HG03565 (cell line): ENCODE data around the gene S100A13.
"Not testable (repeated sequence)": the region's sequence is repeated elsewhere in the genome, so short reads cannot be mapped to it uniquely, and the experiment has no call there.

Experiments
- ATAC-seq: cut with Tn5 transposase; IDR thresholded peaks from one replicate; pipeline ENCODE4 v1.9.1; 2021; ENCODE audit warnings: mild to moderate bottlenecking, moderate library complexity; ENCODE audit not compliant: unreplicated experiment

Gene S100A13

GRCh38 chr1:153649137-153649862 is 22.0 kb upstream of the S100A13 start:
- ATAC-seq: no peak

GRCh38 chr1:153648000-153648643 is 20.8 kb upstream of the S100A13 start:
- ATAC-seq: no peak

DNA sequence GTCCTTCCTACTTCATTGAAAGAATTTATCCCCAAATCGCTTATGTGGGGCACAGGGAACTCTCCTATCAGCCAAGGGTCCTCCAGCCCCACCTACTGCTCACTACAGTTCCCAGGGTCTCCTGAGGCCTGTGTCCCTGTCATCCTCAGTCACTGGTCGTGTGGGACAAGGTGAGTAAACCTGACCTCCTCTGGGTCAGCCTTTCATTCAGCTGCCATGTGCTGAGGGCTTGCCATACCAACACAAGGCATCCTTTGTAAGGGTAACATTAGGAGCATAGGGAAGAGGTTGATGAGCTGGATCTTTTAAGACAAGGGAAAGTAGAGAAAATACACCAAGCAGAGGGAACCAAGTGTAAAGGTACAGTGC is 20.0 kb upstream of the S100A13 start:
- no peak for ATAC-seq

DNA sequence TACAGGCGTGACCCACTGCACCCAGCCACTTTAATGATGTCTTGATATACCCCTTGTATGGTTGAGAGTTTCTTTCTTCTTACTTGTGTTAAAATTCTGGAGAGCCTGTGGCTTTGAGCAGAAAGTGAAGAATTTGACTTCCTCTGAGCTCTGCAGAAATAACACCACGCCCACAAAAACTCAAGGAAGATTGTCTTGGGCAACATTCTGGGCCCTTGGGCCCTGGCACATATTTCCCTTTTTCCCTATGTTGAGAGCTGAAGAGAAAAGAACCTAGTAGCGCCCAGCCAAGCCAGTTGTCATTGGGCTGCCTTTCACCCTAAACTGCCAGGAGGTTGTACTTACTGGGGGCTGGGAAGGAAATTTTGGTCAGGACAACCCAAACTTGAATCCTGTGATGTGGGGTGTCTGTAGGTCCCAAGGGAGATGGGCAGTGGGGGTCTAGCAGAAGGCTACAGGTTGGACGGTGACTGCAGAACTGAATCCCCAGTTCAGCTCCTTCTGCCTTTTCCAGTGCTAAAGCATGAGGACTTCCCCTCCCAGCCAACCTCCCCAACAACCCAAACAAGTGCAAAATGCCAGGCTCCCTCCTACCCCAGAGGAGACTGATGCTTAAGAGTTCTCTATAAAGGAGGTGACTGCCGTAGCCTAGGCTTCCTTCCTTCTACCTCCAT is 19.5 kb upstream of the S100A13 start:
- ATAC-seq: no peak

GRCh38 chr1:153643816-153644215 is 16.5 kb upstream of the S100A13 start:
- no peak for ATAC-seq

- no peak for ATAC-seq
Measured at GRCh38 chr1:153643100-153643499, 15.8 kb upstream of the S100A13 start.

DNA sequence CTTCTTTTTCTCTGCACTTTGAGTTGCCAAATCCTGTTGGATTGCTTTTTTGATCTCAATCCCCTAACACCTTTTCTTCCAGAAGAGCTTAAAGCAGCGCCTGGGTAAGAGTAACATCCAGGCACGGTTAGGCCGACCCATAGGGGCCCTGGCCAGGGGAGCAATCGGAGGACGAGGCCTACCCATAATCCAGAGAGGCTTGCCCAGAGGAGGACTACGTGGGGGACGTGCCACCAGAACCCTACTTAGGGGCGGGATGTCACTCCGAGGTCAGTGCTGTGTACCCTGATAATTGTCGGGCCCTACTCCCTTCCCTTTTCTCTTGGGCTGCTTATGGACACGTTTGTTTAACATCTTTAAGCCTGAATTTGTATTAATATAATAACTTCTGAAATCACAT is 14.9 kb upstream of the S100A13 start:
- no peak for ATAC-seq

DNA sequence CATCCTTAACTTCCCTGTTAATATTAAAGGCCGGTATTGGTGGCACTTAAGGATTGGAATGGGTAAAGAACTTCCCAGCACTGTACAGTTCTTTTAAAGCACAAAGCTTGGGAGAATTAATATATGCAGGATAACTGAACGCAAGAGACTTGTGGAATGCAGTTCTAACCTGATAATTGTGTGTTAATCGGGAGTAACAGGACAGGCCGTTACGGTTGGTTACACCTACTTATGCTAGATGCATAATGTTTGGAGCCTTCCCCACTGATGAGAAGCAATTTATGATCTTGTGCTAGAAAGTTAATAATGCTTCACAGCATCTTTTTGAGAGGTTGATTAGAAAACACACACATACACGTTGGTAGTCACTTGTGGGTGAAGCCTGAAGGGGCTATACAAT is 13.6 kb upstream of the S100A13 start:
- ATAC-seq: no peak

GRCh38 chr1:153640213-153640612 is 12.9 kb upstream of the S100A13 start:
- not testable (repeated sequence) for ATAC-seq

DNA sequence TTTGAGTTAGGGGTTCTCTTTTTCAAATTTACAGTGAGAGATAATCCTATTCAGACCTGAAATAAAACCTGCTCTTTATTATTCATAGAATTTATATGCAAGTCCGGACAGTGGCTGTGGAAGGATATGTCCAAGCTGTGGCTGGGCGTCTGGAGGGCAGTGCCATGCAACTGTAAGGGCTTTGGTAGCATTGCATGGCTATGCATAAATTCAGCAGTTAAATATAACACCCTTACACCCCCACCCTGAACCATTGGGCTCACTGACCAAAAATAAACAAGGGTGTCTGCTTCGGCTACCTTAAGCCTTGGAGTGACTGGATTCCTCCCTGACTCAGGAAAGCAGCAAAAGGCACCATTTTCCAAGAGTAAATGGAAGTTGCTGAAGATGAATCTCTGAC is 12.0 kb upstream of the S100A13 start:
- ATAC-seq: no peak

GRCh38 chr1:153638261-153638660 is 11.0 kb upstream of the S100A13 start:
- no peak for ATAC-seq

DNA sequence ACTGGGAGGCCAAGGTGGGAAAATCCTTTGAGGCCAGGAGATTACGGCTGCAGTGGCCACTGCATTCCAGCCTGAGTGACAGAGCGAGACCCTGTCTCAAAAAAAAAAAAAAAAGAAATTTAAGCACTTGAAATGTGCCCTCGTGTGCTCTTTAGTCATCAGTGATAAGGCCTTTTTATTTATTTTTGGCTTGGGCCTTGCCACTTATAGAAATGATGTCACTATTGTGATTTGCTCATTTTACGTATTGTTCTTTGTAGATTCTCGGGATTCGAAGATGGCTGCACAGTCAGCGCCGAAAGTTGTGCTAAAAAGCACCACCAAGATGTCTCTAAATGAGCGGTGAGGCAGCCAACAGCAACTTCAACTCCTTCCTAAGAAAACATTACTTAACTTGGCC is 9.0 kb upstream of the S100A13 start:
- ATAC-seq: no peak

GRCh38 chr1:153635872-153636271 is 8.6 kb upstream of the S100A13 start:
- ATAC-seq: no peak

- peak; percentile 95 for ATAC-seq
Measured at GRCh38 chr1:153633754-153634665, 6.7 kb upstream of the S100A13 start, which contains the start of gene CHTOP. Gene CHTOP, plus strand, starts transcription at chr1:153634066. Its CDS starts 2,523 bp downstream, at chr1:153636589.

- no peak for ATAC-seq
Measured at GRCh38 chr1:153633161-153633753, 6.0 kb upstream of the S100A13 start.

GRCh38 chr1:153631047-153632022 is 4.0 kb upstream of the S100A13 start:
- no peak for ATAC-seq

GRCh38 chr1:153630384-153630783 is 3.1 kb upstream of the S100A13 start:
- no peak for ATAC-seq

GRCh38 chr1:153629971-153630370 is 2.7 kb upstream of the S100A13 start:
- ATAC-seq: no peak

- ATAC-seq: no peak
Measured at GRCh38 chr1:153629343-153629665, 2.0 kb upstream of the S100A13 start.
